ENCODE measurements around the gene PIR. TPM values are rescaled to one million over a fixed set of nuclear protein-coding genes. Genes with fewer than 3 reads are reported as not detected.

PIR gene
- total RNA-seq, 4 donors from 2014 or later = 9.8 to 54.7 (median 25.0) TPM

GRCh38 chrX:15496824-15497223 is 3.7 kb upstream of the PIR start:
- no peak for DNase-seq (ENCODE audit: low spot score)
- no peak for ATAC-seq (ENCODE audit: low FRiP score)
- no peak for TF ChIP-seq CTCF (IDR thresholded peaks at IDR 0.05)

GRCh38 chrX:15495801-15496200 is 2.7 kb upstream of the PIR start:
- no peak for TF ChIP-seq CTCF (IDR thresholded peaks at IDR 0.05)
- ATAC-seq (ENCODE audit: low FRiP score) (no peak), DNase-seq (ENCODE audit: low spot score) (no peak)

GRCh38 chrX:15492469-15492868 is 664 bp downstream of the PIR start:
- no peak for DNase-seq (ENCODE audit: low spot score)
- ATAC-seq (ENCODE audit: low FRiP score) = no peak
- TF ChIP-seq CTCF (IDR thresholded peaks at IDR 0.05) = no peak

- DNase-seq (ENCODE audit: low spot score) (no peak), ATAC-seq (ENCODE audit: low FRiP score) (no peak)
- no peak for TF ChIP-seq CTCF (IDR thresholded peaks at IDR 0.05)
Measured at GRCh38 chrX:15483891-15484290, 9.2 kb downstream of the PIR start.

GRCh38 chrX:15475486-15475885 is 17.6 kb downstream of the PIR start:
- DNase-seq (ENCODE audit: low spot score) (no peak), ATAC-seq (ENCODE audit: low FRiP score) (no peak)
- no peak for TF ChIP-seq CTCF (IDR thresholded peaks at IDR 0.05)

- ATAC-seq (ENCODE audit: low FRiP score) = no peak
- DNase-seq (ENCODE audit: low spot score) = no peak
- no peak for TF ChIP-seq CTCF (IDR thresholded peaks at IDR 0.05)
Measured at GRCh38 chrX:15475021-15475420, 18.1 kb downstream of the PIR start.

- ATAC-seq (ENCODE audit: low FRiP score) = no peak
- TF ChIP-seq CTCF (IDR thresholded peaks at IDR 0.05) = no peak
- no peak for DNase-seq (ENCODE audit: low spot score)
Measured at GRCh38 chrX:15474028-15474427, 19.1 kb downstream of the PIR start.

Measured in omental fat pad (tissue), 4 donors.